ENCODE results near the gene UCHL3. TPM values are rescaled to one million over a fixed set of nuclear protein-coding genes. Genes with fewer than 3 reads are reported as not detected.

The UCHL3 gene
- total RNA-seq, 1 experiment from 2014 or later, result 54.7 TPM

GRCh38 chr13:75633285-75633684, 83.7 kb downstream of the UCHL3 start:
- peaks cover 20% of the 10 kb centered on the region for H3K27me3 ChIP-seq (replicated peaks; ENCODE audit: insufficient read depth, low read depth, low read length, poor library complexity)
- no peak overlapping the region for H3K4me3 ChIP-seq (ENCODE audit: low read depth, low read length, poor library complexity, severe bottlenecking)
- no peak overlapping the region for H3K27ac ChIP-seq (ENCODE audit: low read depth, low read length, poor library complexity, severe bottlenecking)
- POLR2A ChIA-PET (ENCODE audit: low non-redundant PET), result no interaction called here
- BruUV-seq (replicated peaks), result no TSS peak
- no peaks in the 10 kb centered on the region for H3K36me3 ChIP-seq (ENCODE audit: insufficient read depth, low read length, poor library complexity, severe bottlenecking)
- intact Hi-C loops (cut with micrococcal nuclease; ENCODE audit: unreplicated experiment), result no loop called here
- peak; percentile 17 for DNase-seq (ENCODE audit: low spot score)
- no peaks in the 10 kb centered on the region for H3K9me3 ChIP-seq (ENCODE audit: low read depth, low read length, poor library complexity, severe bottlenecking)
- no peaks in the 10 kb centered on the region for H3K4me1 ChIP-seq (ENCODE audit: insufficient read depth, low read length, poor library complexity, severe bottlenecking)
- TF ChIP-seq CTCF (conservative IDR thresholded peaks at IDR 0.05; ENCODE audit: low read depth, low read length) (no peak), EZH2 (IDR thresholded peaks at IDR 0.05; ENCODE audit: borderline replicate concordance, low read depth, low read length, poor library complexity, severe bottlenecking) (no peak)
- CTCF ChIA-PET, result interaction anchor here (0.6 kb wide), 1 partner anchor 42 kb away, joined by 5 read pairs; no protein-coding TSS in a partner anchor

GRCh38 chr13:75635101-75635827, 85.7 kb downstream of the UCHL3 start:
- no peaks in the 10 kb centered on the region for H3K9me3 ChIP-seq (ENCODE audit: low read depth, low read length, poor library complexity, severe bottlenecking)
- no peak for DNase-seq (ENCODE audit: low spot score)
- ChIA-PET CTCF (no interaction called here), POLR2A (ENCODE audit: low non-redundant PET) (no interaction called here)
- no peaks in the 10 kb centered on the region for H3K4me1 ChIP-seq (ENCODE audit: insufficient read depth, low read length, poor library complexity, severe bottlenecking)
- no TSS peak for BruUV-seq (replicated peaks)
- H3K36me3 ChIP-seq (ENCODE audit: insufficient read depth, low read length, poor library complexity, severe bottlenecking), result no peaks in the 10 kb centered on the region
- H3K27ac ChIP-seq (ENCODE audit: low read depth, low read length, poor library complexity, severe bottlenecking), result no peak overlapping the region
- peaks cover 20% of the 10 kb centered on the region for H3K27me3 ChIP-seq (replicated peaks; ENCODE audit: insufficient read depth, low read depth, low read length, poor library complexity)
- intact Hi-C loops (cut with micrococcal nuclease; ENCODE audit: unreplicated experiment), result no loop called here
- H3K4me3 ChIP-seq (ENCODE audit: low read depth, low read length, poor library complexity, severe bottlenecking), result peak overlapping the region; percentile 69
- TF ChIP-seq EZH2 (IDR thresholded peaks at IDR 0.05; ENCODE audit: borderline replicate concordance, low read depth, low read length, poor library complexity, severe bottlenecking) (no peak), CTCF (conservative IDR thresholded peaks at IDR 0.05; ENCODE audit: low read depth, low read length) (no peak)

GRCh38 chr13:75635828-75636435, 86.3 kb downstream of the UCHL3 start, which contains the start of gene LMO7:
LMO7 (plus strand) TSS chr13:75636330; CDS start chr13:75636658, 328 bp downstream.
- intact Hi-C loops (cut with micrococcal nuclease; ENCODE audit: unreplicated experiment), result no loop called here
- ChIA-PET POLR2A (ENCODE audit: low non-redundant PET) (no interaction called here), CTCF (no interaction called here)
- no peak within 1 kb of the TSS for H3K27ac ChIP-seq (ENCODE audit: low read depth, low read length, poor library complexity, severe bottlenecking)
- TF ChIP-seq EZH2 (IDR thresholded peaks at IDR 0.05; ENCODE audit: borderline replicate concordance, low read depth, low read length, poor library complexity, severe bottlenecking) (no peak), CTCF (conservative IDR thresholded peaks at IDR 0.05; ENCODE audit: low read depth, low read length) (no peak)
- H3K4me1 ChIP-seq (ENCODE audit: insufficient read depth, low read length, poor library complexity, severe bottlenecking), result no peaks in the 10 kb centered on the region
- H3K36me3 ChIP-seq (ENCODE audit: insufficient read depth, low read length, poor library complexity, severe bottlenecking), result no peaks in the 10 kb centered on the region
- peaks cover 20% of the 10 kb centered on the region for H3K27me3 ChIP-seq (replicated peaks; ENCODE audit: insufficient read depth, low read depth, low read length, poor library complexity)
- H3K4me3 ChIP-seq (ENCODE audit: low read depth, low read length, poor library complexity, severe bottlenecking), result peak within 1 kb of the TSS; percentile 69
- no TSS peak for BruUV-seq (replicated peaks)
- DNase-seq (ENCODE audit: low spot score), result peak; percentile 6
- no peaks in the 10 kb centered on the region for H3K9me3 ChIP-seq (ENCODE audit: low read depth, low read length, poor library complexity, severe bottlenecking)
